HG02798 (cell line): ENCODE measurements around the gene DLX2.

Experiments
- ATAC-seq: cut with Tn5 transposase; IDR thresholded peaks from one replicate; pipeline ENCODE4 v1.9.1; 2021; ENCODE audit warnings: mild to moderate bottlenecking; ENCODE audit not compliant: unreplicated experiment, poor library complexity

The DLX2 gene

GRCh38 chr2:172108587-172108930, 5.9 kb upstream of the DLX2 start:
- no peak for ATAC-seq

DNA sequence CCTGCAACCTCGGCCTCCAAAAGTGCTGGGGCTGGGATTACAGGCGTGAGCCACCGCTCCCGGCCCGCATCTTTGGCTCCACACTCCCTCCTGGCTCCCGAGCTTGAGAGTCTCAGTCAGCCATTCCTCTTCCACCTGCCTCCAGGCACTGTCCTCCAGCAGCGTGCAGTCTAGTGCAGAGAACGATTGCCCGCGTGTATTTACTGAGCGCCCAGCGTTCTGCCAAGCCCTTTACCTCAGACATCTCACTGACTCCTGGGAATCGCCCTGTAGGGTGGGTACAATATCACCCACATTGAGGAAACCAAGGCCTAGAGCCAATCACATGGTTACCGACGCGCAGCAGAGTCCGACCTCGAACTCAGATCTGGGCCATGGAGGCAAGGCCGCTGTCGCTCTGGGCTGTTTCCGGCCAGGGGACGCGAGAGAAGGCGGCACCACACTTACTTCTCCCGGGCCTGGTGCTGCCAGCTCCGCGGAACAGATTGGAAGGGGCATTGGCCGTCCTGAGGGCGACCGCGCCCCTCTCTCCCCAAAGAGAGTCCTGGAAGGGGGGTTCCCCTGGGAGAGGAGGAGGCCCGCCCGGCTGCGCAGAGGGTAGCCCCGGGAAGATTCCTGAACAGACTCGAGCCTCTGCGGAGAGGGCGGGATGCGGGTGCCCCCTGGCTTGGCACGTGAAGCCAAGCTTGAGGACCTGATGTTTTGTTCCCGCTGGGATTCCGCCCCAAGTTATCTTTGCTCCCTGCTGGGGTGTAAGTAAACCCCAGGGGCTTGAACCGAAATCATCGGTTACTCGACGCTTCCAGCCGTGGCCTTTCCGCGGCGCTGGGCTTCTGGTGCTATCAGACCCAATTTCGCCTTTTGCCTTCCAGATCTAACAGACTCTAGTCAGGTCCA, 5.2 kb upstream of the DLX2 start:
- no peak for ATAC-seq

GRCh38 chr2:172106108-172106961, 3.6 kb upstream of the DLX2 start:
- ATAC-seq, result no peak

GRCh38 chr2:172105471-172106107, 2.9 kb upstream of the DLX2 start:
- ATAC-seq, result no peak

DNA sequence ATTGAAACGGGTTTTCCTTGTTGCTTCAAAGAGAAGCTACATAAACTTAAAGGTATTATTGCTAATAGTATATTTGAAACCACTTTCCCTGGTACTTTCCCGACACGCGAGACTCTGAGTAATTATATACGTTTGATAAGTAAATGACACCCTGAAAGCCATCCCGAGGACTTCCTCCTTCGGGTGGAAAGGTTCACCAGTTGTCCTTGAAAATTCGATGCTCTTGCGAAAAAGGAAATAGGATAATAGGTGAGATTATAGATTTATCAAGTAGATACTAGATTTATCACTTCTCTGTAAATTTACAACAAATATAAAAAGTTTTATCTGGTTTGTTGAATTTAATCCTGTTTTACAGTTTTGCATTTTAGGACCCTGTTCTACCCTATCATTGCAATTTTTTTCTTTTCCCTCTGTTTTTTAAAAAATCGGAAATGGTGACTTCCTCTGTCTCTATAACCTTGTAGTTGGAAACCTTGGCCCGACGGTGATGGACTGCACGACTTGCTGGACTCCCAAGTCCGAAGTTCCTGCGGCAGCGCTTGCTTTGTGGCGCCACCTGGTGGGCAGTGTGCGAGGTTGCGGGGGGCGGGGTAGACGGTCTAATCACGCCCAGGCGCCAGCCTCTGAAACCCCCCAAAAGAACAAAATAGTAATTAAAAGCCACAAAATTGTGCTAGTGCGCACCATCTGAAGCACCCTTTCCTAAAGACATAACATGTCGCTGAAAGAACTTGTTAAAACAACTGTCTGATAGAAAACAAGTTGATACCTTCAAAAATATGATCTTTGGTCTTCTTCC, 972 bp upstream of the DLX2 start:
- peak; percentile 24 for ATAC-seq

DNA sequence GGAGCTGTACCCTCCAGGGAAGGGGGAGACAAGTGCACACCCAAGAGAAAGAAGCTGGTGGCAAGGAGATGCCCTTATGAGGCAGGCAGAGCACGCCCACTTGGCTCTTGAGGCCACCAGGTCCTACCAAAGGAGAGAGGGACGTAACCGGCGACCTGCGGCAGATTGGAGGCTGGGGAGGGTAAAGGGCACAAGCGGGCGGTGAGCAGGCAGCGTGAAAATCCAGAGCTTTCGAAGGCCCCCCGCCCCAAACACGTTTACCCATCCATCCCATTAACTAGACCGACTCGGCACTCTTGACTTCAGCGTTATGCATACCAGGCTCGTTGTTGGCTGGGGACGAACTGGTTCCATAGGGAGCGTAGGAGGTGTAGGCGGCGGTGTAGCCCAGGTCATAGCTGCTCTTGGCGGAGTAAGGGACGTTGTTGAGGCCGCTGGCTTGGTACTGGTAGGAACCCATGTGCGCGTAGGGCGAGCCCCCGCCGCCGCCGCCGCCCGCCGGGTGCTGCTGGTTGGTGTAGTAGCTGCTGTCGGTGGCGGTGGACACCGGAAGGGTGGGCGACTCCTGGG, 794 bp downstream of the DLX2 start:
- no peak for ATAC-seq

GRCh38 chr2:172100935-172101820, 1.5 kb downstream of the DLX2 start:
- no peak for ATAC-seq

DNA sequence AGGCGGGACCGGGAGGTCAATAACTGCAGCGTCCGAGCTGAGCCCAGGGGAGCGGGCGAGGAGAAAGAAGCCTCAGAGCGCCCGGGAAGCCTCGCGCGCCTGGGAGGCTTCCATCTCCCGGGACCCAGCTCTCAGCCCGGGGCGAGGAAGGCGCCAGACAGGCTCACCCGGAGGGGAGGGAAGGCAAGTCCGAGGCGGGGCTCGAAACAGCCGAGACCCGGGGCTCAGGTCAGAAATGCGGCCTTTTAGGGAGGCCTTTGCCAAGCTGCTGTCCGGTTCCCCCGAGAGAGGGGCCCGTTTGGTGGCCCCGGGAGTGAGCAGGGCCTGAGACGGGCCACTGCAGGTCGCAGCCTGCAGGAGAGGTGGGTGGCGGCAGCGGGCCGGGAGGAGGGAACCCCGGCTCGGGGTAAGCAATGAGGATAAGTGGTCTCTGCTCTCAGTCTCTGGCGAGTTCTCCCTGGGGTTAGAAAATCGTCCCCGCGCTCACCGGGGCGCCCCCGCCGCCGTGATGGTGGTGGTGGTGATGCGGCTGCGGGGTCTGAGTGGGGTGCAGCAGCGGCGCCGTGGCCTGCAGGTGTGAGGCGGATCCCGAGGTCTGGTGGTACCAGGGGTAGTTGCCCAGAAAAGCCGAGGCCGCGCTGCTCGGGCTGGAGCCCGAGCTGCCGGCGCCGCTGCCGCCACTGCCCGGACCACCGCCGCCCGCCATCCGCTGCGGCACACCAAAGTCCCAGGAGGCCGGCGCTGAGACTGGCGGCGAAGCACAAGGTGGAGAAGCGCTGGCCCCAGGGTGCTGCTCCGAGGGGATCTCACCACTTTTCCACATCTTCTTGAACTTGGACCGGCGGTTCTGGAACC, 2.4 kb downstream of the DLX2 start:
- no peak for ATAC-seq

DNA sequence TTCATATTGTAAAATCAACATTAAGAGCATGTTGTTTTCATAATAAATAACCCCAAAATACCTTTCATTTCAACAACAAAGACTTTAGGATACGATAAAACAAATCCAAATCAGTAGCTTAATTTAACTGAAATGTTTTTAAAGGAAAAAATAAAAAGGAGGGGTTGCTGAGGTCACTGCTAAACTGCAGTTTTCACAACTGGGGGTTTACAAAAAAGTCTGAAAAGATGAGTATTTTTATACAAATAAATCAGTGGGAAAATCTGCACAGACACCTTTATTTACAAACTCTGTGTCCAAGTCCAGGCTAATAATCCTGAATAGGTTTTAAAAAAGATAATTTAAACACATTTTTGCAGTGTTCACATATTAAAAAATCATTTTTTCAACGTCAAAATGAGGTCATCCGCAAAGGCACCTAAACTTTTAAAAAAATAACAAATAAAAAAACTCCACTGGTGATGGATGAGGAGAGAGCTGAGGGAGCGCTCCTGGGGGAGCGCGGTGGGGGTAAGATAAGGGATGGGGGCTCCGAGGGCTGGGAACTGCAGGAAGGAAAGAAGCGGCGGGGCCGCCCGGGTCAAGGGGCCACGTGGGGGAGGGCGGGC, 3.1 kb downstream of the DLX2 start:
- ATAC-seq, result no peak

- ATAC-seq, result no peak
These were observed 3.8 kb downstream of the DLX2 start for GRCh38 chr2:172098650-172099471.

GRCh38 chr2:172098287-172098649, 4.4 kb downstream of the DLX2 start:
- ATAC-seq, result no peak

- no peak for ATAC-seq
These were observed 5.1 kb downstream of the DLX2 start for GRCh38 chr2:172097557-172098131.

DNA sequence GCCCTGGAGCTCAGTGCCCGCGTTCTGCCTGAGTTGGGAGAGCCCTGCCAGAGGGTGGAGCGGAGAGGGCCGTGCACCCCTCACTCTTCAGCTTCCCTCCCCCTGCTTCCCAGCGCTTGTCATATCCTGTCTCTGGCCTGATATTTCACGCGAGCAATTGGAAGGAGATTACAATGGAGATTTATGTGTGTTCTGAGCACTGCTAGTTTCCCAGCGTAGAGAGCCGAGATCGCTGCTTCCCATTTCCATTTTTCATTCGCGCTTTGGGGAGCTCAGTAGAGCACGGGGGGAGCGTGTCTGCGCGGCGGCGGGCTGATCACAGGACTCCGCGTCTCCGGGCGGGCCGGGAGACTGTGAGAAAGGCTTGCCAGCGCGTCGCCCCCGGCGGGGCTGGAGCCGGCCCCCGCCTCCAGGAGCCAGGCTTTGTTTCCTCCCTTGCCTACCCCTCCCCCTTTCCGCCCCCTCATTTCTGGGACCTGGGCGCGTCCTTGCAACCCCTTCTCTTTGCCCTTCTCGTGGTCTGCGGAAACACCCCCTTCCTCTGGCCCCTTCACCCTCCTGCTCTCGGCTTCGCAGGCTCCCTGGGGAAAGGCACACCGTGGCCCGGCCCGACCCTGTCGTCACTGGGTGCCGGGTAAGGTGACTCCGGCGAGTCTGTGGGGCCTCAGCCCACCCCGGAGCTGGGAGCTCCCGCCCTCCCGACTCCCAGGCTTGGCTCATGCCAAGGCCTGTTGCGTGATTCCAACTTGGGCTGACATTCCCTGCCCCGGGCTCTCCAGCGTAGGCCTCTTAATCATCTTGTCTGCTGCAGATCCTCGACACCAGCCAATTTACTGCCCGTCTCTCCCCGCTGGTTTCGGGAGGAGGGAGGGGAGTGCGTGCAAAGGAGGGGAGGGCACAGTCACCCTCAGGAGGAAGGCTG, 5.8 kb downstream of the DLX2 start:
- ATAC-seq, result no peak

GRCh38 chr2:172095905-172096625, 6.6 kb downstream of the DLX2 start:
- ATAC-seq, result no peak
